Subcutaneous adipose tissue (tissue), 4 donors: Measurements from ENCODE around the gene ZNF143. TPM values are rescaled to one million over a fixed set of nuclear protein-coding genes. Genes with fewer than 3 reads are reported as not detected.

ENCODE experiments used
- total RNA-seq, 4 donors: library from RNA; depleted of rRNA; stranded (reverse); fragments of >200 nt; gene quantifications; one replicate each; pipeline ENCODE4 v1.1.0, GENCODE V29; 2016
- TF ChIP-seq, protein P1 (sequence below): fragments of 450-650 bp; IDR thresholded peaks from one replicate; pipeline ENCODE4 v1.5.1; 2016; ENCODE audit warnings: low read depth, mild to moderate bottlenecking, control low read depth, antibody characterized with exemption, moderate library complexity

The ZNF143 gene
- total RNA-seq, 4 donors from 2014 or later: 22.4 to 34.6 (median 28.4) TPM

- TF ChIP-seq, protein P1, sequence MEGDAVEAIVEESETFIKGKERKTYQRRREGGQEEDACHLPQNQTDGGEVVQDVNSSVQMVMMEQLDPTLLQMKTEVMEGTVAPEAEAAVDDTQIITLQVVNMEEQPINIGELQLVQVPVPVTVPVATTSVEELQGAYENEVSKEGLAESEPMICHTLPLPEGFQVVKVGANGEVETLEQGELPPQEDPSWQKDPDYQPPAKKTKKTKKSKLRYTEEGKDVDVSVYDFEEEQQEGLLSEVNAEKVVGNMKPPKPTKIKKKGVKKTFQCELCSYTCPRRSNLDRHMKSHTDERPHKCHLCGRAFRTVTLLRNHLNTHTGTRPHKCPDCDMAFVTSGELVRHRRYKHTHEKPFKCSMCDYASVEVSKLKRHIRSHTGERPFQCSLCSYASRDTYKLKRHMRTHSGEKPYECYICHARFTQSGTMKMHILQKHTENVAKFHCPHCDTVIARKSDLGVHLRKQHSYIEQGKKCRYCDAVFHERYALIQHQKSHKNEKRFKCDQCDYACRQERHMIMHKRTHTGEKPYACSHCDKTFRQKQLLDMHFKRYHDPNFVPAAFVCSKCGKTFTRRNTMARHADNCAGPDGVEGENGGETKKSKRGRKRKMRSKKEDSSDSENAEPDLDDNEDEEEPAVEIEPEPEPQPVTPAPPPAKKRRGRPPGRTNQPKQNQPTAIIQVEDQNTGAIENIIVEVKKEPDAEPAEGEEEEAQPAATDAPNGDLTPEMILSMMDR: no peak
These were observed 28.4 kb downstream of the ZNF143 start for GRCh38 chr11:9489080-9489765.

DNA sequence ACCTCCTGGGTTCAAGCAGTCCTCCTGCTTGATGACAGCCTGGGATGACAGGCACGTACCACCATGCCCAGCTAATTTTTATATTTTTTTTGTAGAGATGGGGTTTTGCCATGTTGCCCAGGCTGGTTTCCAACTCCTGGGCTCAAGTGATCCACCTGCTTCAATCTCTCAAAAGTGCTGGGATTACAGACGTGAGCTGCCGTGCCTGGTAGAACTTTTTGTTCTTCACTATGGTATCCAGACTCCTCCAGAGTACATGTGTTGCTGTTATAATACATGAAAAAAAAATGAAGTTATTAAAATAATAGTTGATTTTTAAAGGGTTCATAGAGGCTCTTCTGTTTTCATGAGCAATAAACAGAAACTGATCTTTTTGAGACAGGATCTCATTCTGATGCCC lies 29.6 kb downstream of the ZNF143 start:
- TF ChIP-seq, protein P1: no peak

- TF ChIP-seq, protein P1: no peak
These were observed 32.7 kb downstream of the ZNF143 start for GRCh38 chr11:9493492-9493891.

DNA sequence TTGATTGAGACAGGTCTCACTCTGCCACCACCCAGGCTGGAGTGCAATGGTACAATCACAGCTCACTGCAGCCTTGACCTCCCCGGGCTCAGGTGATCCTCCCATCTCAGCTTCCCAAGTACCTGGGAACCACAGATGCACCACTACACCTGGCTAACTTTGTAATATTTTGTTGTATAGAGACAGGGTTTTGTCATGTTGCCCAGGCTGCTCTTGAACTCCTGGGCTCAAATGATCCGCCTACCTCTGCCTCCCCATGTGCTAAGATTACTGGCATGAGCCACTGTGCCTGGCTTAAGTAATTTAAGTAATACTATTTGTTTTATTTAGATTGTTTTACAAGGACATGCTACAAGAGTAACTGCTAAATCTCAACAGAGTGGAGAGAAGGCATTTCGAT lies 33.5 kb downstream of the ZNF143 start:
- TF ChIP-seq, protein P1: no peak

GRCh38 chr11:9495803-9496514 lies 35.1 kb downstream of the ZNF143 start:
- TF ChIP-seq, protein P1: no peak

DNA sequence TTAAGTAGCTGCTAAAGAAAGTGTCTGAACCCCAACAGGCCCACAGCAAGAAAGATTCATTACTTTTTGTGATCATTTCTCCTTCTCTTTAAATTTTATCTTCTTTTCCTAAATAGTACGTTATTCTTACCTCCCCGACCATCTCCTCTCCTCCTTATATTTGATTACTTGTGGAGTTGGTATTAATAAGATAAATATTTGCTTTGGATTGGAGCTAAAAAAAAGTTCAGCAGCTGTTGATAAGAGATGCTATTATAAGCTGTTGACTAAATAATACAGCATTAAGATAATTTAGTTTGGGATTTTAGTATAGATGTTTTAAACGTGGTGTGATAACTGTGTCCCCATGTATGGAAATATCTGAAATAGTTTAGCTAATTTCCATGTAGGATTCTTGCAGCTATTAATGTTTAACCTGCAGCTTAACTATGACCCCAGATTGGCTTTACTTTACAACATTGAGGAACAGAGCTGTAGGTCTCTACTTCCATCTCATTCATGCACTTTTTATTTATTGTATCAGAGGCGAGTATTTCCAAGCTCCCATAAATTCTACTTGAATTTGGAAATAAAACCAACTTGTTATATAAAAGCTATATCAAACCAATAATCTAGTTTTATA lies 37.8 kb downstream of the ZNF143 start:
- TF ChIP-seq, protein P1: no peak
